GM18870 (cell line): ENCODE measurements around the gene NOS3.

Experiments
- ATAC-seq: cut with Tn5 transposase; IDR thresholded peaks from one replicate; pipeline ENCODE4 v1.9.1; 2021; ENCODE audit warnings: moderate library complexity; ENCODE audit not compliant: unreplicated experiment

The NOS3 gene

DNA sequence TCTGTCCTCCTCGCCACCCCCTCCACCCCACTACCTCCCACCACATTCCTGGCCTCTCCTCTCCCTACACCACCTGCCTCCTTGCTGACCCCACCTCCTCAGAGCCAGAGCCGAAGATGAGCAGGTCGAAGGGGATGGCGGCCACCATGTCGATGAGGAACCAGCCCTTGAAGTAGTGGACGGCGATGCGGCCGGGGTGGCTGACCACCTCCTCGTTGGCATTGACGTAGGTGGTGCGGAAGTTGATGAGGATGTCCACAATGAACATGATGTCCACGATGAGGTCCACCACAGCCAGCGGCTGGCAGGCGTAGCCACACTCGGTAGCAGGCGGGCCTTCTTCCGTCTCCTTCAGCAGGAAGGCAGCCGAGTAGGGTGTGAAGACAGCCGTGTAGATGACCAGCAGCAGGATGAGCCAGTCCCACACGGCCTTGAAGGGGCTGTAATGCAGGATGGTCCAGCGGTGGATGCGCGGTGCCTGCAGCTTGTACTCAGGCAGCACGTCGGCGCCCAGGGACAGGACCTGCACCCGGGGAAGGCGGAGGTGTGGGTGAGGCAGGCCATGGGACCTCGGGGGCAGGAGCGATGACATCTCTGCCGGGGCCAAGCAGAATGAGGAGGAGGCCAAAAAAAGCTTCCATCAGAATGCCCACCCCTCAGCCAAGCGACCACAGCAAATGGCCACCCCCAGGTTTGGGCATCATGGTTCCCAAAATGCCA is 38.3 kb upstream of the NOS3 start:
- ATAC-seq = no peak

DNA sequence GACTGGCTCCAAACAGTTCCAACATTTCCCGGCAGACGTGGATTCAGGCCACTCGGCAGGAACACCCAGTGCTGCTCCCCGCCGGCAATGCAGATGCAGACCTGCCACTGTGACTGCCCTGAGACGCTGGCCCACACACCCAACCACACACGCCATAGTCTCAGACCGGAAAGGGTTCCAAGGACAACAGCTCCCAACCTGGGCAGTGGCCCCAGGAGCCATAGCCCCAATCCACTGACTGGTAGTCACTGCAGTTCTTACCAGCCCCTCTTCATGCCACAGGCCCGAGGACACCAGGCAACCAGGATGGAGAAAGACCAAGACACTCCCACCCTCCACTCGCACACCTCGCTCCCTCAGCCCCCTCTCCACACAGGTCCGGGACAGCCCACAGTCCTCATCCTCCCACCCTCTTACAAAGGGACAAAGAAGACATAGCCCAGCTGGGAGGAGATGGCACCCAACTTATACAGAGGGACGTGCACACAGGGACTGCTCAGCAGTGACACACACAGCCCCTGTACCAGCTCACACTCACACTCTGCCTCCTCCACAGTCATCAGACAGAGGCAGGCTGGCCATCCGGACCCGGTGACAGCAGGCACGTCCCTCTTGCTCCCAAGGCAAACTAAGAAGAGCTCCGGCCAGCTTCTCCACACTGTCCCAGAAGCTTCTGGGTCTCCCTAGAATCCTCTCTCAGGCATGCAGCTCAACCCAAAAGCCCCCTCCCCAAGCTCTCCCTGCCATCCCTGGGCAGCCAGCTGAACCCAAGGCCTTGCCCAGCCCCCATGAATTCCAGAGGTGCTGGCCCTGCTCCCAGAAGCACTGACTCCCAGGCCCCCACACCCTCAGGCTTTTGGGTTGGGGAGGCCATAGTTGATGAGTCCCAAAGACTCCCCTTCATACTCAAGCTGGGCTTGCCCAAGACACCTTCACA is 37.5 kb upstream of the NOS3 start:
- ATAC-seq = no peak

GRCh38 chr7:150954201-150954985 is 36.4 kb upstream of the NOS3 start:
- ATAC-seq = no peak

GRCh38 chr7:150954986-150955518 is 35.8 kb upstream of the NOS3 start:
- no peak for ATAC-seq

GRCh38 chr7:150955519-150956394 is 35.1 kb upstream of the NOS3 start:
- no peak for ATAC-seq

- no peak for ATAC-seq
Observed at GRCh38 chr7:150956395-150957132, 34.3 kb upstream of the NOS3 start.

DNA sequence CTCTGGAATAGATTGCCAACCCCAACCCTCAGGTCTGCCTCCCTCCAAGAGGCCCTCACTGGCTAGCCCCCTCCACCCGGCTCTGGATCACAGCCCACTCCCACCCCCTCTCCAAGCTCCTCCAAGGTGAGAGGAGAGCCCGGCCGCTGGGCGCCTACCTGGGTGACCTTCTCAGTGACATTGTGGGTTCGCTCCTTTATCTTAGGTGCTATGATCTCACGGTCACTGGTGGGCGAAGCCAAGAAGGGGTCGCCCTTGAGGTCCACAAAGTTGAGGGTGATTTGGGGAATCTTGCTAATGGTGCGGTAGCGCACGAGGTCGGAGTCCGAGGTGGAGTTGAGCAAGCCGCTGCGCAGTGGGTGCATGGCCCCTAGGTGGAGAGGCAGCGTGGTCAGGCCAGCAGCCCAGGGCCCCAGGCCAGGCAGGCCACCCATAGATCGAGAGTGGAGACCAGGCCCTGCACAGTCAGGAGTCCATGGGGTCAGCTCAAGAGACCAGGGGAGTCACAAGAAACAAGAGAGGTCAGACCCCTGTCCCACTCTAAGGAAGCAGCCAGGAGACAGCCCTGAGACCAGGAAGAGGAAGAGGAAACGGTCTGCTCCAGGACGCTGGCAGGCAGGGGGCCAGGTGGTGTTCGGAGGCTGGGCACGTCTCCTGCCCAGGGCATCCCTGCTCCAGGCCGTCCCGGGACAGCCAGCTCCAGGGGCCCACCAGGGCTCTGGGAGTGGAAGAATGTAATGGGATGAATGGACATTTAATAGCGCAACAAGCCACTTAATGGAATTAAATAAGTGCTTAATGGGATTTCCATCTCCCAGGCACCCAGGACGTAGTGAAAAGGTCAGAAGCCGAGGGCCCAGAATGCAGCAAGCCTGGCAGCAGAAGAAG is 33.4 kb upstream of the NOS3 start:
- ATAC-seq = no peak

GRCh38 chr7:150958062-150958552 is 32.7 kb upstream of the NOS3 start:
- no peak for ATAC-seq

DNA sequence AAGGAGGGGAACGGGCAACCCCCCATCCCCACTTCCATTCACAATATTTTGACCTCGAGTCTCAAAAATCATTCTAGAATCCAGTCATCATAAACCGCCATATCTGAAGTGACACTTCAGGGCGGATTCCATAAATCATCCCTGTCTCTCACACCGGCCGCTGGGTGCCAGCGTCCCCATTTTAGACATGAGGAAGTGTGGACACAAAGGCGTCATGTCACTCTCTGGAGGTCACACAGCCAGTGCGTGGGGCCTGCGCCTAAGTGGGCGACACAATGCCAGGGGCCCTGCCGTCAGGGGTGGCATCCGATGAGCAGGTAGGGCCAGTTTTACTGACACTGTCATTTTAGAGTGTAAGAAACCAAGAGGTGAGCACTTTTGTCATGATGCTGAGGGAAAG is 32.2 kb upstream of the NOS3 start:
- no peak for ATAC-seq

DNA sequence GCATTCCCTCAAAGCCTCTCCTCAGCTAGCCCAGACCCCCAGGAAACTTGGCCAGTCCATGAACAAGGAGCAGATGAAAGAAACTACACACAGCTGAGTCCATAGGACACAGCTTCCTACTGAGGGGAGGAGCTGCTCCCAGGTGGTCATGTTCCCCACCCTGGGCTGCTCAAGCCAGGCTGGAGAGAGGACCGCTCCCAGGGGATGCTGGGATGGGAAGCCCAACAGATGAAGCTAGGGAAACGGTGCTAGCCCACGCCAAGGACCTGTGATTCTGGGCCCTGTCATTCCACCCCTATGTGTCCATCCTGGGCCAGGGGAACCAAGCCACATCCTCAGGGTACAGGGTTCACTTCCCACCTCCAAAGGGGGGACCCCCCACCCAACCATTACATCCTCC is 31.7 kb upstream of the NOS3 start:
- no peak for ATAC-seq

DNA sequence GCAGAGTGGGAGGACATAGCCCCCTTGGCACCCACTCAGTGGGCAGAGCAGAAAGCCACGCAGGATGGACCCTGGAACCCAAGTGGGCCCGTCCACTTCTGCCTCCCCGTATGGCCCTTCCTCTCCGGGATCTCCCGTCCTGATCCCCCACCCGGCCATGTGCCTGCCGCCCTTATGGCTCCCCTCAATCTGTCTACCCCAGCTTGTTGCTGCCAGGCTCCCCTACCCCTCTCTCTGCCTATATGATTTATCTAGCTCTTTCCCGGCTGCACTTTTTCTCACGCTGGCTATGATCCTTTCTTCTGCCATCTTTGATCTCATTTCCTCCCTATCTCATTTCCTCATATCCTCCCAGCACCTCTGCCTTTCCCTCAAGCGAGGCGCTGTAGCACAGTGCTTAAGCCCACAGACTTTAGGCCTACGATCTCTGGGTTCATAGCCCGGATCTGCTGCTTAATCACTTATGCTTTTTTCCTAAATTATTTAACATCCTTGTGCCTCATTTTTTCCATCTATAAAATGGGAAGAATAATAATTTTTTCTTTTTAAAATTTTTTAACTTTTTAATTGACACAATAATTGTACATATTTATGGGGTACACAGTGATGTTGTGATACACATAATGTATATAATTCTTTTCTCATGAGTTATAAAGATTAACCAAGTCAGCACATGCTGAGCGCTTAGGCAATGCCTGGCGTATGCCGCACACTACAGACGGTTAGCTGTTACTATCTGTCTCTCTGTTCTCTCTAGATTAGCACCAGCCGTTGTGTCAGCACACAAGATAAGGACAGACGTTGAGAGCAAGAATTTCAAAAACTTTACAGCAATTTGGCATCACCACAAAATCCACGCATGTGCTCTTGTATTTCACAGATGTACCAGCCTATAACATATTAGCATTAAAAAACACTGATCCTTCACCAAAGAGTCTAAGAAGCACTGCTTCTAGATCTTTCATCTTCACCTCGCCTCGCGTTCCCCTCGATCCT is 30.8 kb upstream of the NOS3 start:
- ATAC-seq = no peak

- no peak for ATAC-seq
Observed at GRCh38 chr7:150961510-150962289, 29.1 kb upstream of the NOS3 start.

DNA sequence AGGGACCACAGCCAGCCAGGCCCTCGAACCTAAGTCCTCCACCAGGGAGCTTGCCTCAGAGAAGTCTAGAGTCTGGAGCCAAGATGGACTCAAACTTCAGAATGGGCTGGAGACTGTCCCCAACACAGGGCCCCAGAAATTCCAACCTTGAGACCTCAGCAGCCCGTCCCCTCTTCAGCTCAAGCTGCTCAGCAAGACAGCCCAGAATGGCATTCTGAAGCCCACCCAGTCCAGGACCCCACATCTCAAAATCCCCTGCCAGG is 28.6 kb upstream of the NOS3 start:
- ATAC-seq = no peak

- no peak for ATAC-seq
Observed at GRCh38 chr7:150962553-150963399, 28.0 kb upstream of the NOS3 start.

DNA sequence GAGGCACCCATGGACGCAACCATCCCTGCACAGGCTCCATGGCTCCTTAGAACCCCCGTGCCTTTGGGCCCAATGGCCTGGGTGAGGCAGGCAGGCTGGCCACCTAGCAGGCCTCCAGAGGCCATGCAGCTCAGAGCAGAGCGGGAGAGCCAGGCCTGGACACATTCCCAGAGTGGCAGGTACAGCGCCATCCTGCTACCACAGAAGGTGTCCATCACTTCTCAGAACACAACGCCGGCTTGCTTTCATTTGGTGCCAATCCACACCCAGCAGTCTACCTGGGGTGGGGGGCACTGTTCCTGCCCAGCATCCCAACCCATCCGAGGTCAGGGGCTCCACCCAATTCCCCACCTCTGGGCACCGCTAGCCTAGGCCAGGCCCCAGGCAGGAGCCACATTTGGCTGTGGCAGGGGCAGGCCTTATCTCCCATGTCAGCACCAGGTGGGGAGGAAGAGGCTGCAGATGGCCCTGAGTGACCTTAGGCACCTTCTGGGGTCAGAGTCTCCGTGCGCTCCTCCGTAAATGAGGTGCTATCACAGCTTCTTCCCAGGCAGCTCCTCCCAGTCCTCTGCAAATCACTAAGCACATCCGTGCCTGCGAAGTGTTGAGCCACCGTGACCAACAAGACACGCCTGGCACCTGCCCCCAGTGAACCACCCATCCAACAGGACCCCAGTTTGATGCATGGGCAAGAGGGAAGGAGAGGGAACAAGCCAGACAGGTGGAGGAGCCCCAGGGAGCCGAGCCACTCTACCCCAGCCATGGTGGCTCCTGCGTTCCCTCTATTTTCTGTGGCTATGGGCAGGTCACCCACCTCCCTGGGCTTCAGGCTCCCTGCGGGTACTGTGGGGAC is 26.9 kb upstream of the NOS3 start:
- ATAC-seq = no peak
